ENCODE results near the gene GTF2I.
"Not testable (repeated sequence)": the region's sequence is repeated elsewhere in the genome, so short reads cannot be mapped to it uniquely, and the experiment has no call there.

The GTF2I gene

GRCh38 chr7:74656441-74656836, 1.1 kb upstream of the GTF2I start:
- DNase-seq (ENCODE audit: low read depth in 2 of 2) = peak in 1 of 2 donors; percentile 66

GRCh38 chr7:74656837-74657691, 454 bp upstream of the GTF2I start:
- peak; percentile 94 to 98 for DNase-seq (ENCODE audit: low read depth in 2 of 2)

GRCh38 chr7:74658178-74659004, 873 bp downstream of the GTF2I start:
- peak; percentile 74 to 90 for DNase-seq (ENCODE audit: low read depth in 2 of 2)

- not testable (repeated sequence) for DNase-seq (ENCODE audit: low read depth in 2 of 2)
These were observed 2.7 kb downstream of the GTF2I start for GRCh38 chr7:74660202-74660601.

- DNase-seq (ENCODE audit: low read depth in 2 of 2) = not testable (repeated sequence)
These were observed 4.6 kb downstream of the GTF2I start for GRCh38 chr7:74661836-74662794.

GRCh38 chr7:74665296-74665938, 7.9 kb downstream of the GTF2I start:
- no peak for DNase-seq (ENCODE audit: low read depth in 2 of 2)

- not testable (repeated sequence) for DNase-seq (ENCODE audit: low read depth in 2 of 2)
These were observed 9.5 kb downstream of the GTF2I start for GRCh38 chr7:74667013-74667412.

GRCh38 chr7:74667520-74667919, 10.0 kb downstream of the GTF2I start:
- DNase-seq (ENCODE audit: low read depth in 2 of 2) = not testable (repeated sequence)

GRCh38 chr7:74671602-74672001, 14.1 kb downstream of the GTF2I start:
- no peak for DNase-seq (ENCODE audit: low read depth in 2 of 2)

GRCh38 chr7:74672343-74672915, 14.9 kb downstream of the GTF2I start:
- DNase-seq (ENCODE audit: low read depth in 2 of 2) = no peak

- DNase-seq (ENCODE audit: low read depth in 2 of 2) = no peak
These were observed 16.6 kb downstream of the GTF2I start for GRCh38 chr7:74674166-74674565.

GRCh38 chr7:74682829-74683228, 25.3 kb downstream of the GTF2I start:
- DNase-seq (ENCODE audit: low read depth in 2 of 2) = no peak

- DNase-seq (ENCODE audit: low read depth in 2 of 2) = no peak
These were observed 26.3 kb downstream of the GTF2I start for GRCh38 chr7:74683799-74684198.

- DNase-seq (ENCODE audit: low read depth in 2 of 2) = no peak
These were observed 27.0 kb downstream of the GTF2I start for GRCh38 chr7:74684473-74684872.

GRCh38 chr7:74684921-74685320, 27.4 kb downstream of the GTF2I start:
- DNase-seq (ENCODE audit: low read depth in 2 of 2) = no peak

- DNase-seq (ENCODE audit: low read depth in 2 of 2) = no peak
These were observed 33.0 kb downstream of the GTF2I start for GRCh38 chr7:74690474-74690873.

GRCh38 chr7:74704419-74704818, 46.9 kb downstream of the GTF2I start:
- not testable (repeated sequence) for DNase-seq (ENCODE audit: low read depth in 2 of 2)

- no peak for DNase-seq (ENCODE audit: low read depth in 2 of 2)
These were observed 49.7 kb downstream of the GTF2I start for GRCh38 chr7:74707238-74707637.

GRCh38 chr7:74708569-74709275, 51.2 kb downstream of the GTF2I start:
- DNase-seq (ENCODE audit: low read depth in 2 of 2) = no peak
